Loucy (cell line): Measurements from ENCODE around the gene TPD52L1.

Experiments
- H2AFZ ChIP-seq: fragments of 200-600 bp; sonication (generic); 2 replicates; pipeline ENCODE4 v1.6.0; 2016; ENCODE audit warnings: antibody characterized with exemption, mild to moderate bottlenecking, low read length, moderate library complexity
- H3F3A ChIP-seq: fragments of 200-600 bp; 2 replicates; pipeline ENCODE4 v1.6.0; 2016; ENCODE audit warnings: antibody characterized with exemption, low read depth, mild to moderate bottlenecking
- H3K27me3 ChIP-seq: fragments of 200-600 bp; sonication (generic); 2 replicates; pipeline ENCODE4 v1.6.1; 2014; ENCODE audit warnings: low read length, mild to moderate bottlenecking; ENCODE audit not compliant: insufficient read depth, poor library complexity, severe bottlenecking
- H3K36me3 ChIP-seq: fragments of 200-600 bp; sonication (generic); 2 replicates; pipeline ENCODE4 v1.6.1; 2016; ENCODE audit warnings: low read length; ENCODE audit not compliant: insufficient read depth
- H3K4me1 ChIP-seq: fragments of 200-600 bp; sonication (generic); 2 replicates; pipeline ENCODE4 v1.5.1; 2014; ENCODE audit warnings: low read length, mild to moderate bottlenecking; ENCODE audit not compliant: insufficient read depth, poor library complexity, severe bottlenecking
- H3K4me2 ChIP-seq: fragments of 200-600 bp; sonication (generic); 2 replicates; pipeline ENCODE4 v1.6.0; 2014; ENCODE audit warnings: antibody characterized with exemption, low read length, low read depth, mild to moderate bottlenecking; ENCODE audit not compliant: poor library complexity, severe bottlenecking
- H3K4me3 ChIP-seq: fragments of 200-600 bp; sonication (generic); 2 replicates; pipeline ENCODE4 v1.5.1; 2014; ENCODE audit warnings: low read length, mild to moderate bottlenecking, mixed read lengths; ENCODE audit not compliant: poor library complexity, severe bottlenecking
- H3K79me2 ChIP-seq: fragments of 200-600 bp; sonication (generic); 2 replicates; pipeline ENCODE4 v1.6.1; 2014; ENCODE audit warnings: low read length; ENCODE audit not compliant: insufficient read depth
- H3K9ac ChIP-seq: fragments of 200-600 bp; sonication (generic); 2 replicates; pipeline ENCODE4 v1.6.0; 2014; ENCODE audit warnings: mild to moderate bottlenecking, low read depth, low read length, moderate library complexity; ENCODE audit not compliant: poor library complexity, severe bottlenecking
- H3K9me2 ChIP-seq: fragments of 200-600 bp; sonication (generic); replicated peaks from 2 replicates; pipeline ENCODE4 v1.6.1; 2016; ENCODE audit warnings: low read depth, low read length, mixed read lengths
- H3K9me3 ChIP-seq: fragments of 200-600 bp; sonication (generic); 2 replicates; pipeline ENCODE4 v1.6.1; 2014; ENCODE audit warnings: mild to moderate bottlenecking, antibody characterized with exemption, low read length, low read depth; ENCODE audit not compliant: insufficient read depth
- H4K20me1 ChIP-seq: fragments of 200-600 bp; sonication (generic); 2 replicates; pipeline ENCODE4 v1.6.0; 2014; ENCODE audit warnings: antibody characterized with exemption, low read length, mild to moderate bottlenecking; ENCODE audit not compliant: insufficient read depth, poor library complexity, severe bottlenecking
- CTCF ChIP-seq: fragments of 200-600 bp; sonication (generic); conservative IDR thresholded peaks from 2 replicates; pipeline ENCODE4 v1.5.1; 2014; ENCODE audit warnings: mild to moderate bottlenecking, antibody characterized with exemption, low read length
- EZH2phosphoT487 ChIP-seq: fragments of 200-600 bp; IDR thresholded peaks from 2 replicates; pipeline ENCODE4 v1.6.1; 2018; ENCODE audit warnings: antibody characterized with exemption, mild to moderate bottlenecking, moderate library complexity, borderline replicate concordance

The TPD52L1 gene

GRCh38 chr6:125175466-125176048 is 22.0 kb downstream of the TPD52L1 start:
- H4K20me1 ChIP-seq = no peaks in the 10 kb centered on the region
- H3K27me3 ChIP-seq = no peaks in the 10 kb centered on the region
- H3K79me2 ChIP-seq = no peaks in the 10 kb centered on the region
- no peaks in the 10 kb centered on the region for H3K4me1 ChIP-seq
- H3K4me2 ChIP-seq = no peak overlapping the region
- TF ChIP-seq EZH2phosphoT487 = no peak
- TF ChIP-seq CTCF = no peak
- H3K9ac ChIP-seq = no peak overlapping the region
- no peaks in the 10 kb centered on the region for H3F3A ChIP-seq
- H2AFZ ChIP-seq = no peak overlapping the region
- no peaks in the 10 kb centered on the region for H3K9me2 ChIP-seq
- H3K4me3 ChIP-seq = no peak overlapping the region
- H3K36me3 ChIP-seq = no peaks in the 10 kb centered on the region
- no peaks in the 10 kb centered on the region for H3K9me3 ChIP-seq

- Histone ChIP-seq H3K4me2 (no peak overlapping the region), H3K9me3 (no peaks in the 10 kb centered on the region), H3K4me3 (no peak overlapping the region), H3K9ac (no peak overlapping the region), H3K27me3 (no peaks in the 10 kb centered on the region), H4K20me1 (no peaks in the 10 kb centered on the region), H3F3A (no peaks in the 10 kb centered on the region), H3K4me1 (no peaks in the 10 kb centered on the region), H3K79me2 (no peaks in the 10 kb centered on the region), H3K9me2 (no peaks in the 10 kb centered on the region), H3K36me3 (no peaks in the 10 kb centered on the region), H2AFZ (no peak overlapping the region)
- TF ChIP-seq CTCF = no peak
- no peak for TF ChIP-seq EZH2phosphoT487
Observed at GRCh38 chr6:125182237-125183008, 28.9 kb downstream of the TPD52L1 start.

- Histone ChIP-seq H3K4me2 (no peak overlapping the region), H3K36me3 (no peaks in the 10 kb centered on the region), H3K4me3 (no peak overlapping the region), H4K20me1 (no peaks in the 10 kb centered on the region), H3K79me2 (no peaks in the 10 kb centered on the region), H2AFZ (no peak overlapping the region), H3K4me1 (no peaks in the 10 kb centered on the region), H3F3A (no peaks in the 10 kb centered on the region), H3K27me3 (no peaks in the 10 kb centered on the region), H3K9ac (no peak overlapping the region), H3K9me2 (no peaks in the 10 kb centered on the region), H3K9me3 (no peaks in the 10 kb centered on the region)
- TF ChIP-seq CTCF (no peak), EZH2phosphoT487 (no peak)
Observed at GRCh38 chr6:125183391-125183790, 29.8 kb downstream of the TPD52L1 start.
